Parathyroid adenoma (tissue), 2 donors: ENCODE data around the gene CPHXL2.

Experiments
- H2AFZ ChIP-seq: fragments of 300-600 bp; sonication (generic); one replicate; pipeline ENCODE4 v1.7.0; 2017; ENCODE audit warnings: antibody characterized with exemption, mild to moderate bottlenecking
- H3K27ac ChIP-seq: fragments of 300-600 bp; sonication (generic); one replicate; pipeline ENCODE4 v1.7.0; 2017
- H3K27me3 ChIP-seq: fragments of 300-600 bp; sonication (generic); one replicate; pipeline ENCODE4 v1.7.0; 2017; ENCODE audit warnings: low read length; ENCODE audit not compliant: control insufficient read depth, insufficient read depth
- H3K36me3 ChIP-seq: fragments of 300-600 bp; sonication (generic); one replicate; pipeline ENCODE4 v1.7.0; 2017; ENCODE audit warnings: low read length; ENCODE audit not compliant: control insufficient read depth, insufficient read depth
- H3K4me1 ChIP-seq: fragments of 300-600 bp; sonication (generic); one replicate; pipeline ENCODE4 v1.7.0; 2017; ENCODE audit warnings: control low read depth
- H3K4me2 ChIP-seq: fragments of 300-600 bp; sonication (generic); one replicate; pipeline ENCODE4 v1.7.0; 2017; ENCODE audit warnings: low read length
- H3K4me3 ChIP-seq: fragments of 300-600 bp; sonication (generic); one replicate; pipeline ENCODE4 v1.7.0; 2017; ENCODE audit warnings: low read depth, low read length
- H3K79me2 ChIP-seq: fragments of 300-600 bp; sonication (generic); one replicate; pipeline ENCODE4 v1.7.0; 2017; ENCODE audit warnings: control low read depth
- H3K9ac ChIP-seq: fragments of 300-600 bp; sonication (generic); one replicate; pipeline ENCODE4 v1.7.0; 2017; ENCODE audit warnings: mild to moderate bottlenecking
- H3K9me3 ChIP-seq: fragments of 300-600 bp; sonication (generic); one replicate; pipeline ENCODE4 v1.7.0; 2017; ENCODE audit warnings: low read length; ENCODE audit not compliant: control insufficient read depth
- TF ChIP-seq, protein P1 (sequence below): fragments of 300-600 bp; sonication (generic); IDR thresholded peaks from one replicate; pipeline ENCODE4 v1.7.0; 2017; ENCODE audit warnings: antibody characterized with exemption, mild to moderate bottlenecking
- donor health status: primary hyperparathyroidism.

The CPHXL2 gene

DNA sequence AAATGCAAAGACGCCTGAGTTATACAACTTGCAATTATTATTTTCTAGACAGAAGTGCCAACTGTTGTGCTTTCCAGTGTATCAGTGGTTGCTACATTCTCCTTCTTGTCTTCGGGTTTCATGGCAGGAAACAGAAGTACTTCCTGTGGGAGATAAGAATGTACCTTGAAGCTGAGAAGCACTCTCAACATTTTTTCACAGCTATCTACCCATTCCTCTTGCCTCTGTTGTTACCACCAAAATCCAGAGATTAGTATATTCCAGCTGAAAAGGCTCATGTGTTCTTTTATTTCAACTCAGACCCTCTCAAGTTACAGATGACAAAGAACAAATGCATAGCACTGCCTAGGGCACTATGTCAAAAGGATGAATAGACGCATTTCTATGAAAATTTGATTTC lies 49.0 kb downstream of the CPHXL2 start:
- H3K4me2 ChIP-seq, result no peak overlapping the region
- H3K79me2 ChIP-seq, result no peaks in the 10 kb centered on the region
- H3K4me1 ChIP-seq, result no peaks in the 10 kb centered on the region
- H3K27me3 ChIP-seq, result no peaks in the 10 kb centered on the region
- H3K9ac ChIP-seq, result no peak overlapping the region
- no peak overlapping the region for H3K4me3 ChIP-seq
- TF ChIP-seq, protein P1, sequence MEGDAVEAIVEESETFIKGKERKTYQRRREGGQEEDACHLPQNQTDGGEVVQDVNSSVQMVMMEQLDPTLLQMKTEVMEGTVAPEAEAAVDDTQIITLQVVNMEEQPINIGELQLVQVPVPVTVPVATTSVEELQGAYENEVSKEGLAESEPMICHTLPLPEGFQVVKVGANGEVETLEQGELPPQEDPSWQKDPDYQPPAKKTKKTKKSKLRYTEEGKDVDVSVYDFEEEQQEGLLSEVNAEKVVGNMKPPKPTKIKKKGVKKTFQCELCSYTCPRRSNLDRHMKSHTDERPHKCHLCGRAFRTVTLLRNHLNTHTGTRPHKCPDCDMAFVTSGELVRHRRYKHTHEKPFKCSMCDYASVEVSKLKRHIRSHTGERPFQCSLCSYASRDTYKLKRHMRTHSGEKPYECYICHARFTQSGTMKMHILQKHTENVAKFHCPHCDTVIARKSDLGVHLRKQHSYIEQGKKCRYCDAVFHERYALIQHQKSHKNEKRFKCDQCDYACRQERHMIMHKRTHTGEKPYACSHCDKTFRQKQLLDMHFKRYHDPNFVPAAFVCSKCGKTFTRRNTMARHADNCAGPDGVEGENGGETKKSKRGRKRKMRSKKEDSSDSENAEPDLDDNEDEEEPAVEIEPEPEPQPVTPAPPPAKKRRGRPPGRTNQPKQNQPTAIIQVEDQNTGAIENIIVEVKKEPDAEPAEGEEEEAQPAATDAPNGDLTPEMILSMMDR, result no peak
- no peak overlapping the region for H2AFZ ChIP-seq
- H3K36me3 ChIP-seq, result no peaks in the 10 kb centered on the region
- H3K27ac ChIP-seq, result no peak overlapping the region
- H3K9me3 ChIP-seq, result no peaks in the 10 kb centered on the region

DNA sequence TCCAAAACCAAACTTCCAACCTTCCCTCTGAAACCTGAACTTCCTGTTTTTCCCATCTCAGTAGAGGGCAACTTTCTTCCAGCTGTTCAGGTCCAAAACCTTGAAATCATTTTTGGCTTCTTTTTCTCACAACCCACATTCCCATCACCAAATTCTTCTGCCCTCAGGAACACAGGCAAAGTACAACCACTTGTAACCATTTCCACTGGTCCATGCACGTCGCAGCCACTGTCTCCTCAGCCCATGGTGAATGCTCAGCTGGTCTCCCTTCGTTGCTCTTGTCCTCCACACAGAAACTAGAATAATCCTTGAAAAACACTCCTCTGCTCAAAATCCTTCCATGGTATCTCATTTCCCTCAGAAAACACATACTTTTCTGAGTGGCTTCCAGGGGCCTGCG lies 50.0 kb downstream of the CPHXL2 start:
- Histone ChIP-seq H3K4me2 (no peak overlapping the region), H3K9me3 (no peaks in the 10 kb centered on the region), H3K27ac (no peak overlapping the region), H3K79me2 (no peaks in the 10 kb centered on the region), H3K27me3 (no peaks in the 10 kb centered on the region), H3K9ac (no peak overlapping the region), H3K4me3 (no peak overlapping the region), H2AFZ (no peak overlapping the region), H3K4me1 (peaks cover 7% of the 10 kb centered on the region), H3K36me3 (no peaks in the 10 kb centered on the region)
- TF ChIP-seq, protein P1, result no peak

DNA sequence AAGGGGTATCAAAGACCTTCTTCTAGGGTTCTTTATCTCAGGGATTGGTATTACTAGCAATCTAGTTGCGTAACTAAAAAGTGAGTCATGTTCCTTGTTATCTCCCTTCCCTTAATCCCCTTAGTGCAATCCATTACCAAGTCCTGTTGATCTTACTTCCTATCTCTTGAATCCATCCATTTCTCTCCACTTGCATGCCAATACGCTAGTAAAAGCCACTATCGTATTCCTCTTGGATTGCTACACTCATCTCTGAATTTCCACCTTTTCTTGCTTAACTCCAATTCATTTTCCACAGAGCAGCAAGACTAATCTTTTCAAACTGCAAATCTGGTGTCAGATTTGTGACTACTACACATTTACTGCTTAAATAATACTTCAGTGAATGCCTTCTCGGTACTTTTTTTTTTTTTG lies 51.9 kb downstream of the CPHXL2 start:
- Histone ChIP-seq H3K4me2 (no peak overlapping the region), H3K27me3 (no peaks in the 10 kb centered on the region), H3K9ac (no peak overlapping the region), H3K4me3 (no peak overlapping the region), H3K9me3 (no peaks in the 10 kb centered on the region), H2AFZ (no peak overlapping the region), H3K79me2 (peaks cover 2% of the 10 kb centered on the region), H3K36me3 (no peaks in the 10 kb centered on the region), H3K27ac (no peak overlapping the region), H3K4me1 (peaks cover 10% of the 10 kb centered on the region)
- TF ChIP-seq, protein P1, result no peak

DNA sequence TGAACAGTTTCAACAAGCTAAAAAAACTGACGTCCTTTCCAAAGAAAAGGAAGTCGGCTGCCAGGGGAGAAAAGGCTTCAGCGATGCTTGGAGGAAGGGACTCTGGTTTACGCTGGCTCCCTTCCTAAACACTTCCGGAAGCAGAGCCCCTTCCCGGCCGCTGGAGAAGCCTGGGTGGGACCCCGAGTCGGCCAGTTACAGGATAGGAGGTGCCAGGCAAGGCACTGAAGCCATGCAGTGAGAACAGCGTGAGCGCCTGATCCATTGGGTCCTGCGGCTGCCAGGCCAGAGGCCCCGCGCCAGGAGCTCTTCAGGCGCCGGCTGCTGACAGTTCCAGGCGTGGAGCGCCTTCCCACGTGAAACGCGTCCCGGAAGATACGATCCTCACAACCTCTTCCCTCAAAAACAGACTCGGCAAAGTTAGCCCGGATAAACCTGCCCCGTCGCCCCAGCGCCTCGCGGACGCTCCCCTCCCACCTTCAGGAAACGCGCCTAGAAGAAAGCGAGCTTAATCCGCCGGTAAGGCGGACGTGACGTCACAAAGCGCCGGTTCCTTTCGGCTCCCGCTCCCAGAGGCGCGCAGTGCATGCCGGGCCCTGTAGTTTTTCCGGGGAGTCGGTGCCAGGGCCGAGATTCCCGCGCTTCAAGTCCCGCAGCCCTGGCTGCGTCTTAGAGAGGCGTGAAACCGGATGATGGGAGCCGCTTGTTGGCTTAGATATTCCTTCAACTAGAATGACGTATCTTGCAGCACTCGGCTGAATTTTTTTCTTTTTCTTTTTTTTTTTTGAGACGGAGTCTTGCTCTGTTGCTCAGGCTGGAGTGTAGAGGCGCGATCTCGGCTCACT lies 53.8 kb downstream of the CPHXL2 start, which contains the start of gene ADAT1:
Gene ADAT1, minus strand, starts transcription at position 521 of the 845 bp plus-strand sequence. CDS start 2,482 bp downstream, outside the sequence.
- peak within 1 kb of the TSS; percentile 98 for H3K4me2 ChIP-seq
- H3K4me3 ChIP-seq, result peak within 1 kb of the TSS; percentile 92
- peak within 1 kb of the TSS; percentile 77 for H3K27ac ChIP-seq
- peak within 1 kb of the TSS; percentile 80 for H2AFZ ChIP-seq
- no peak within 1 kb of the TSS for H3K9ac ChIP-seq
- TF ChIP-seq, protein P1, result no peak
- no peaks in the 10 kb centered on the region for H3K27me3 ChIP-seq
- H3K9me3 ChIP-seq, result no peaks in the 10 kb centered on the region
- H3K79me2 ChIP-seq, result peaks cover 5% of the 10 kb centered on the region
- H3K36me3 ChIP-seq, result no peaks in the 10 kb centered on the region
- peaks cover 10% of the 10 kb centered on the region for H3K4me1 ChIP-seq

DNA sequence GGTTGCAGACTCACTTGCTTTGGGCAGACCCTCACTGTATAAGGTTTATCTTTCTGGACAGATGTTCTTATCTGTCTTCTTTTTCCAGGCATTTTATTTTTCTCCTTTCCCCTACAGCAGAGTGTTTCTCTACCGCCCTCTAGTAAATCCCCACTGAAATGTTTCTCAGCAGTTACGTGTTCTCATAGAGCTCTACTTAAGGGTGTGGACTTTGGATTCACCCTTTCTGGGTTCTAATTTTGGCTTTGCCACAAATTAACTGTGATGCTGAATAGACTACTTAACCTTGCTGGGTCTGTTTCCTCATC lies 55.7 kb downstream of the CPHXL2 start:
- Histone ChIP-seq H3K36me3 (no peaks in the 10 kb centered on the region), H2AFZ (no peak overlapping the region), H3K9ac (no peak overlapping the region), H3K27me3 (no peaks in the 10 kb centered on the region), H3K9me3 (no peaks in the 10 kb centered on the region), H3K4me1 (peaks cover 10% of the 10 kb centered on the region), H3K27ac (no peak overlapping the region), H3K79me2 (peaks cover 5% of the 10 kb centered on the region), H3K4me2 (no peak overlapping the region), H3K4me3 (no peak overlapping the region)
- TF ChIP-seq, protein P1, result no peak
